Globus pallidus (tissue), 1 donor: ENCODE measurements around the gene SLC26A2.
"Not testable (repeated sequence)": the region's sequence is repeated elsewhere in the genome, so short reads cannot be mapped to it uniquely, and the experiment has no call there.

Experiments
- DNase-seq: peaks from one replicate; pipeline ENCODE4 v3.0.0-alpha.2; 2015; ENCODE audit warnings: low spot score

Gene SLC26A2

DNA sequence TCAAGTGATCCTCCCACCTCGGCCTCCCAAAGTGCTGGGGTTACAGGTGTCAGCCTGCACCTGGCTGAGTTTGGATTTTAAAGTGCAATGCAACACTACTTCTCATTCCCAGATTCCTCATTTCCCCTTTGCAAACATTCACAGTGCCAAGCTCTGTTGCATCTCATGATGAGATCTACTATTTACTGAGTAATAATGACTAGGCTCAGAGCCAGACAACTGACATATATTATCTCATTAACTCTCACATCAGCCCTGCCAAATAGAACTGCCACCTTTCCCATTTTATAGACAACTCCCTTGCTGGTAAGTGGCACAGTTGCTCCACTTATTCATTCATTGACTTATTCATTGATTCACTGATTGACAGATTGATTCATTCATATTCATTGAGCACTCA is 22.9 kb upstream of the SLC26A2 start:
- no peak for DNase-seq

DNA sequence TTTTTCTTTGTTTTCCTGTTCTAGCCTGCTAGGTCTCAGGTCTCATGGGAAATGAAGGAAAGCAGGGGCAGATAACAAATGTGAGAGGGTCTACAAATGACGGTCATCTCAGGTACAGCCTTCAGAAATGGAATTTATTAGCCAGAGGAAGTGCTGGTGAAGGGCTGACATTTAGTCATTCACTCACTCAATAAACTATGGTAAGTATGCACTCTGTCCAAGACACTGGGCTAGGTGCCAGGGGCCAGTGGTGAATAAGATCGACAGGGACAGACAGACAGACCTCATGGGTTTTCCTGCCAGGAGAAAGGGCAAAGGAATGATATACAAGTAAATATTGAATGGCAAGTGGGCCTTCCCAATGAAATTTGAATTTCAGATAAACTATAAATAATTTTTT is 22.3 kb upstream of the SLC26A2 start:
- DNase-seq: no peak

DNA sequence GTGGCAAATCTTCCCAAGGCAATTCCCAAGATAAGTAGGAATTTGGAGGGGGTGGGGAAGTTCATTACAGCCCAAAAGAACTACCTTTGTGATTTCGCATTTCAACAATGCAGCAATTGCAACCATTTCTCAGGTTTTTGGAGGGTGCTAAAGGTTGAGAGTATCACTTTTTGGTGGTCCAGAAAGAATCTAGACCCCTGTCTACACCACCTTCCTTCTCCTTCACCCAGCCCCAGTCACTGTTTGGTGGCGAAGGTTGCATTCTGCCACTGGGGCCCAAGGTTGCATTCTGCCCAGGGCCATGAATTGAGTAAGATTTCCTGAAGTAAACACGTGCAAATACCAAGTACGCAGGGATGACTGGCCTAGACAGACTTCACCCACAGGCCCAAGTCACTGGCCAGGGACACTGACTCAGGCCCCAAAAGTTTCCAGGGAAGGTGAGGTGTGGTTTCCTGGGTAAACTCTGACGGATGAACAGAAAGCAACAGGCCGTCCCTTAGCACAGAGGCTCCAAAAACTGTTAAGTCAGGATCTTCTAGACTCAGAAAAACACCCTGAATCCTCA is 21.7 kb upstream of the SLC26A2 start:
- DNase-seq: no peak

DNA sequence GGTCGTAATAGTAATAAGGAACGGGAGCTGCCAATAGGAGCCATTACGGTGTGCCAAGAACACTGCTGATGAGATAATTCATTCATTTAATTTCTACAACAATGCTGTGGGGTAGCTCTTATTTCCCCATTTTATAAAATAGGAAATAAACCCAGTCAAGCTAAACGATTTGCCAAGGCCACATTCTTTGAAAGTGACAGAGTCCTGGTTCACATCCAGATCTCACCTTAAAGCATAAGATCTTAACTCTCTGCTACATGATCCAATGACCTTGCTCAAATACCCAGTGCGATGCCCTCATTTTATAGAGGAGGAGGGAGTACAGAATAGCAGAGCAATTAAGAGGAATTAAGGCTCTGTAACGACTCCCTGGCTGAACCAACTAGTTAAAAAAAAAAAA is 21.0 kb upstream of the SLC26A2 start:
- DNase-seq: no peak

DNA sequence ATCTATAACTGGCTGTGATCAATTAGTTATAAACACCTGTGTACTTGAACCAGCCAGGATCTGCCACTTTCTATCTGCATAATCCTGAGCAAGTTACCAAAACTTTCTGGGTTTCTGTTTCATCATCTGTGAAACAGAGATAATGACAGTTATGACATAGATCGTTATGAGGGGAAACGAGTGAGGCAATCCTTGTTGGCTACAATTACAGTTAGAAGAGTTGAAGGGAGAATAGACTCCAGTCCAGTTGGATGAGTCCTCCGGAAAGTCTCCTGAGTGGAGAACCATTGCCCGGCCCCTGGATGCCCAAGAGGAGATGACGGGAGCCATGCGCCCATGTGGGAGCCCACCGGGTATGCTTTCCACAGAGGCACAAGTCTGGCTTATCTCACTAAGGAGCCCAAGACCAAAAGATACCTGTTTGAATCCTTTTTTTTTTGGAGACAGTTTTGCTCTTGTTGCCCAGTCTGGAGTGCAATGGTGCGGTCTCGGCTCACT is 20.4 kb upstream of the SLC26A2 start:
- no peak for DNase-seq

DNA sequence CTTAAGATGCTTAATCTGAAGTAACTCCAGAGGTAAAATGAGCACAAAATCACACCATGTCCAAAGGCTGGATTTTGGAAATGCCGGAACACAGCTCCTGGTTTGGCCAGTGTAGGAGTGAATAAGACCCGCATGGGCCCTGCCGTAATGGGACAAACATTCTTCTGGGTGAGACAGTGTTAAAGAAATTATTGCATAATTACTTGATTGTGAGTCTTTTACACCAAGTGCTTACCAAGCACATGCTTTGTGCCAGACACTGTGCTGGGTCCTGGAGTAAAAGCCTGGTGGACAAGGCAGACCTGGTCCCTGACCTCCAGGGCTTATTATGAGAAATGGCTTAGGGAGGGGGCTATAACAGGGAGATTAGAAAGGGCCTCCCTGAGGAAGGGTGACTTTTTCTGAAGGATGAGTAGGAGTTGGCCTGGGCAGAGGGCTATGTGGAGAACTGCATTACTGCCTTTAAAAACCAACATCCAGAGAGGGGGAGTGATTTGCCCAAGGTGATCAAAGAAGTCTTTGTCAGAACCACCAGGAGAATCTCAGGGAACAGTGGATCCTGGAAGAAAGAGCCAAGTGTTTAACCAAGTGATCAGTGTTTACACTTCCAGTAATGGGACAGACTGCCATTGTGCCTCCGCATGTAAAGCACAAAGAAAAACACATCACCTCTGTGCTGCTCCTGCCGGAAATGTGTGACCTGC is 19.5 kb upstream of the SLC26A2 start:
- no peak for DNase-seq

DNA sequence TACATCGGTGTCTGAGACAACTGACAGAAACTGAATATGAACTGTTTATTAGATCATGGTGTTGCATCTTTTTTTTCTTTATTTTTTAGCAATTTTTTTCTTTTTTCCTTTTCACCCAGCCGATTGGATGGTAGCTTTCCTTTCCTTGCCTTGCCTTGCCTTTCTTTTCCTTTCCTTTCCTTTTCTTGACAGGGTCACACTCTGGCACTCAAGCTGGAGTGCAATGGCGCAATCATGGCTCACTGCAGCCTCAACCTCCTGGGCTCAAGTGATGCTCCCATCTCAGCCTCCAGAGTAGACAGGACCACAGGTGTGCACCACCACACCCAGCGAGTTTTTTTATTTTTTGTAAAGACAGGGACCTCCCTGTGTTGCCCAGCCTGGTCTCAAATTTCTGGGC is 18.8 kb upstream of the SLC26A2 start:
- no peak for DNase-seq

DNA sequence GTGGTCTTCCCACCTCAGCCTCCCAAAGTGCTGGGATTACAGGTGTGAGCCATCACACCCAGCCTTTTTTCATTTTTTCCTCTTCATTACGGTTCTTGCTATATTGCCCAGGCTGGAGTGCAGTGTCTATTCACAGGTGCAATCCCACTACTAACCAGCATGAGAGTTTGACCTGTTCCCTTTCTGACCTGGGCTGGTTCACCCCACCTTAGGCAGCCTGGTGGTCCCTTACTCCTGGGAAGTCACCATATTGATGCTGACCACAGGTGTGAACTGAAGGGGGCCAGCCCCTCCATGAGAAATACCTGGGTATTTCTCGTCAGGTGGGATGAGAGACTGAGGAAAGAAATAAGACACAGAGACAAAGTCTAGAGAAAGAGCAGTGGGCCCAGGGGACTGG is 18.4 kb upstream of the SLC26A2 start:
- no peak for DNase-seq

DNA sequence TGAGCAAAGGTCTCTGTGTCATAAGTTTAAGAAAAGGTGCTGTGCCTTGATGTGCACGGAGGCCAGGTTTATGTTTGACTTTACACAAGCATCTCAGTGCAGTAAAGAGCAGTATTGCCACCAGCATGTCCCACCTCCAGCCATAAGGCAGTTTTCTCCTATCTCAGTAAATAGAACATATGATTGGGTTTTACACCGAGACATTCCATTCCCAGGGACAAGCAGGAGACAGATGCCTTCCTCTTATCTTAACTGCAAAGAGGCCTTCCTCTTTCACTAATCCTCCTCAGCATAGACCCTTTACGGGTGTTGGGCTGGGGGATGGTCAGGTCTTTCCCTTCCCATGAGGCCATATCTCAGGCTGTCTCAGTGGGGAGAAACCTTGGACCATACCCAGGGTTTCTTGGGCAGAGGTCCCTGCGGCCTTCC is 17.8 kb upstream of the SLC26A2 start:
- DNase-seq: not testable (repeated sequence)

DNA sequence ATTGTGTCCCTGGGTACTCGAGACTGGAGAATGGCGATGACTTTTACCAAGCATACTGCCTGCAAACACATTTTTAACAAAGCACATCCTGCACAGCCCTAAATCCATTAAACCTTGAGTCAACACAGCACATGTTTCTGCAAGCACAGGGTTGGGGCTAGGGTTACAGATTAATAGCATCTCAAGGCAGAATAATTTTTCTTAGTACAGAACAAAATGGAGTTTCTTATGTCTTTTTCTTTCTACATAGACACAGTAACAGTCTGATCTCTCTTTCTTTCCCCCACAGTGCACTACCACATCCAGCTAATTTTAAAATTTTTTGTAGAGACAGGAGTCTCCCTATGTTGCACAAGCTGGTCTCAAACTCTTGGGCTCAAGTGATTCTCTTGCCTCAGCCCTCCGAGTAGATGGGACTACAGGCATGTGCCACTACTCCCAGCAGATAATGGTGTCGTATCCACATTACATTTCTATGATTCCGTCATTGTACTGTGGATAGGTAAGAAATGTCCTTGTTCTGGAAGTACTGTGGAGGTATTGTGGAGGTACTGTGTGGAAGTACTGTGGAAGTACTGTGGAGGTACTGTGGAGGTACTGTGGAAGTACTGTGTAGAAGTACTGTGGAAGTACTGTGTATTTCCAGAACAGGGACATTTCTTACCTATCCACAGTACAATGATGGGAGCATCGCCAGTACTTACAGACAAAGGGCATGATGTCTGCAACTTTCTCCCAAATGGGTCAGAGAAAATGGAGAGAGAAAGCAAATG is 17.2 kb upstream of the SLC26A2 start:
- DNase-seq: not testable (repeated sequence)

DNA sequence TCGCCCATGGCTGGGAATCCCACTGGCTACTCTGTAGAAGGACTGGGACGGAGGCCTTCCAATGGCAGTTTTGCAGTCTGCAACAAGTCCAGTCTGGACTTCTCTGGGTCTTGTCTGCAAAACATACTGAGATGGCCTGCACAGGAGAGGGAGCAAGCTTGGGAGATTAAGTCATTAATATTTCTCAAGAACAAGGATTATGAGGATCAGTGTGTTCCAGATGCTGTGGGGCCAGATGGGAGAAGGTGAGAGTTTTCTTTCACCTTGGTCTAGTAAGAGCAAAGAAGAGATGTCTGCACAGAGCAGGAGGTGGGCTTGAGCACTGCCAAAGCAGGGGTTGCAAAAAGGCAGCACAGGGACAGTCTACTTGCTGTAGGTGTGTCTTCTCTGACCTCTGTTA is 15.9 kb upstream of the SLC26A2 start, which contains the start of gene PDE6A:
PDE6A (minus strand) TSS at position 128 of the 400 bp plus-strand sequence; CDS start at position 8, 120 bp downstream.
- no peak for DNase-seq

DNA sequence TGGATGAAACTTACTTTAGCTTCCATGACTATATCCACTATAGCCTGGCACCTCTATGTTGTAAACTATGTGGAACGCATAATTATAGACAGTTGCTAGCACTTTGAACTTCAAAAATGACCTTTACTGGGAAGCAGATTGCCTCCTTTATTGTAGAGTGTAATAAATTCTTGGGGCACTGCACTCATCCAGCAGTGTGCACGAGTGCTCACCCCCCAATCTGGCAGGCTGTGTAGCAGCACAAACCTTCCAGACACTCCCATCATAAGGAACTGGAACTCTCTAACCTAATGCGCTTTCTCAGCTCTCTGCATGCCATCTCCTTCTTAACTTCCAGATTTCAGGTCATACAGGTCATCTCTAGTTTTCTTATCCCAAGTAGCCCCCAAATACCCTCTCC is 14.4 kb upstream of the SLC26A2 start:
- DNase-seq: no peak

DNA sequence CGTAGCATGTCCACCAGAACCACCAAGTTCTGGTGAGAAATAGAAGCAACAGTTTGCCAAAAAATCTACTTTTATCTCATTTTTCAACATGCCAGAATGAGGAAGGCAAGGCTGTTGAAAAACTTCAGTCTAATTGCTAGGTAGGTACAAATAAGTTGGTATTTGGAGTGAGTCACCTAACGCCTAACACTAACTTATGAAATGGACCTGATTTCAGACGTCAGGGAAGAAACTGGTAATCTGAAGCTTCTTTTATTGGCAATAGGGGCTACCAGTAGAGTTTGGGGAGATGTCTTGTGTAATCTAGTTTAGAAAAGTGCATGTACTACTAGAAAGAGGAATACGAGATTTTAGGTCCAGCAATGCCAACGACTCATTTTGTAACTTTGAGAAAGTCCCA is 11.6 kb upstream of the SLC26A2 start:
- DNase-seq: no peak

DNA sequence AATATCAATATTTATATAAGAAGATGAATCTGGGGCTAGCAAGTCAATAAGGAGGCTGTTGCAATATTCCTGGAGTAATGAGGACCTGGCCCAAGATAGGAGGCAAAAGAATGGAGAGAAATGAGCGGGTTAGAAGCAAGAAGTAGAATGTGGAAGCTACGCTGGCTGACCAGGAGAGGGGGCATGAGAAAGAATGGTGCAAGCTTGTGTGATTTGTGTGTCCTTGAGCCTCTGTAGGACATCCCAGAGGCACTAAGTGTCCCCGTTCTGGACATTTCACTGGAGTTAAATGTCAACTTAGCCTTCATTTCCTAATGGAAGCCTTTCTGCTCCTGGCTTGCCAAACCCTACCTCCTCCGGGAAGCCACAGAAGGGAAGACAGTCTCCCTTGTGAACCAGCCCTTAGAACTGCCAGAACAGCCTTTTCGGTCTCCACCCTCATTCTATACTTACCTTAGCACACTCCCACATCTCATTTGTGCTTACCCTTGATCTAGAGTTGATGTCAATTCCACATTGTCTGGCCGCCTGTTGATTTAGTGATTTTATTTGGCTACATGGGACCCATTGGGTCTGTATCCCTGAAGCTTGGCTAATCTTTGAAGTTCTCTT is 9.3 kb upstream of the SLC26A2 start:
- no peak for DNase-seq

DNA sequence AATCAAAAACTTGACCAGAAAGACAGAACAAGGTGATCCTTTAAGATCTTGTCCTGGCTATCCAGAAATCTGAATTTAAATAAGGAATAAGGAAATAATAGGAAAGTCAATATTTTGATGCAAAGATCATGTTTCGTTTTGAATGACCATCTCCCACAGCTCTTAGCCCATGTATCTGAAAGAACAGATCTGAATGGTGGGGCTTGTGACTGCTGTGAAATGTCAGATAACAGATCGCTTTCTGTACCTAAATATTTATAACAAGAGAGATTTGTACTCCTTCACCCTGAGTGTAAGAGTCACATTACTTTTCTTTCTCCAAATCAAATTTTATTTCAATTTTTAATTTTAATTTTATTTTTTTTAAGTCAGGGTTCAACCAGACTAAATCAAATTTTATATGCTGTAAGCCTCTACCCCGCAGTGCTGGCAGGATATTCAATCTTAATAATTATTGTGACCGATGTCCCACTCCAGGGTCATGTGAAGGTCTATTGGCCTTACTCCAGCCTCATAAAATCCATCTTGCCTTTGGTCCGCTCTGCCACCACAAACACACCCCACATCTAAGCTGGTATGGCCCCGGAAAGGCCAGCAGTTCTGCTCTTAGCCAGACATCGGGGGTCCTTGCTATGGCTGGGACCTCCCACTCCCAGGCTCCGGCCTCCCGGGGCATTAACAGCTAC is 7.0 kb upstream of the SLC26A2 start:
- no peak for DNase-seq

DNA sequence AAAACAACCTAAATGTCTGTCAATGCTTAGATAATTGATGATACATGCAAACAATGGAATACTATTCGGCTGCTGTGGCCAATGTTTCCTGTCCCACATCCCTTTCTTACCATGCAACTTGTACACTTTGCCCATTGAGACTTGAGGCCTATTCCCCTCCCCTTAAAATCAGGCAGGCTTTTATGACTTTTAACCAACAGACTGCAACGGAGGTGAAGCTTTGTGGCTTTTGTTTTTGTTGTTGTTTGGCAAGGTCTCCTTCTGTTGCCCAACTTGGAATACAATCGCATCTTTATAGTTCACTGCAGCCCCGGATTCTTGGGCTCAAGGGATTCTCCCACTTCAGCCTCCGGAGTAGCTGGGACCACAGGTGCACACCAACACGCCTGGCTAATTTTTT is 5.8 kb upstream of the SLC26A2 start:
- DNase-seq: no peak

DNA sequence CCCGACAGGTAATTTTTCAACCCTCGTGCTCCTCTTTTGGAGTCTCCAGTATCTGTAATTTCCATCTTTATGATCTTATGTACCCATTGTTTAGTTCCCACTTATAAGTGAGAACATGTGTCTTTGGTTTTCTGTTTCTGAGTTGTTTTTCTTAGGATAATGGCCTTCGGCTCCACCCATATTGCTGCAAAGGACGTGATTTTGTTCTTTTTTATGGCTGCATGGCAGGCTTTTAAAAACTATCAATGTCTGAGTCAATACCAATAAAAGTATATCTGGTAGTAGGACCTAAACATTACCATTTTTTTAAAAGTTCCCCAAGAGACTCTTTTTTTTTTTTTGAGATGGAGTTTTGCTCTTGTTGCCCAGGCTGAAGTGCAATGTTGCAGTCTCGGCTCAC is 3.9 kb upstream of the SLC26A2 start:
- no peak for DNase-seq

DNA sequence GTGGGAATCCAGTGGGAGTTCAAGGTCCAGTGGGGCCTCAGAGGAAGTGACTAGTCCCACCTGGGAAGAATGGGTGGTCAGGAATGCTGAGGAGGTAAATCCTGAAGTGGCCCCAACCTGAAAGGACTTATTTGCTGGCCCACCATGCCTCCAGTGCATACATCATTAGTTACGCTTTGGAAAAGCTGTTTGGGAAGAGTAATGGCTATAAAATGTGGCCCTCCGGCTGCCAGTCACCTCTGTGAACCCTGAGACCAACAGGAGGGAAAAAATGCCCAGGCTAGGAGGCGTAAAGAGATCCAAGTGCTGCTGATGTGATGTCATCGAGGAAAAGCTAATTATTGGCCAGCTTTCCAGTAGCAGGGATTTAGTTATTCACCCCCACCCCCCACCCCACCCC is 2.7 kb upstream of the SLC26A2 start:
- DNase-seq: no peak

DNA sequence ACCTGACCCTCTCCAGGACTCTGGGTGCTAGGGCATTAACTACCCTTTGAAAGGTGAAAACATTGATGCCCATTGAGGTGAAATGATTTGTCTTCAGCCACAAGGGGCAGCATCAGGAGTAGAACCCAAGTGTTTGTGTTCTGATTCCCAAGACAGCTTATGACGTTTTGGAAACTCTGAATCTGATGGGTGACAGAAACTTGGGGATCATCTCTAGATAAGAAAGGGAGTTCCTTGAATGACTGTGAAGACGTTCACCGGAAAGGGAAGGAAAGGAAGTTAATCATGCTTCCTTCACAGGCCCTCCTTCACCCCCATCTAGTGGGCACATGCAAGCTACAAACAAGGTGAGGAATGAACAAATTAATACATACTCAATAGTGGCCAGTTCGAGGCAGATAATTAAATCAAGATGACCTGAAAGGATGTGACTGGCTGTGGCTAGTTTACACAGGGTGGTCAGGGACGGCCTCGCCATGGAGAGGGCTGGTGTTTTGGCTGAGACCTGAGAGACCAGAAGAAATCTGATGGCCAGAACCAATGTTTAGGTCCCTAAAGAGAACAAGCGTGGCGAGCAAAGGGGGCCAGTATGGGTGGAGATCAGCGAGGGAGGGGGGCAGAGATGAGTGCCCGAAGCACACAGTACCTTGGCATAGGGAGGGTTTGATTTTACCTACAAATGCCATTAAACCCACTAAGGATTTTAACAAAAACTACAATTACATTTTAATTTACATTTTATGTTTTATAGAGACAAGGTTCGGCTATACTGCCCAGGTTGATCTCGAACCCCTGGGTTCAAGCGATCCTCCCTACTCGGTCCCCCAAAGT is 937 bp upstream of the SLC26A2 start:
- DNase-seq: peak; percentile 35

DNA sequence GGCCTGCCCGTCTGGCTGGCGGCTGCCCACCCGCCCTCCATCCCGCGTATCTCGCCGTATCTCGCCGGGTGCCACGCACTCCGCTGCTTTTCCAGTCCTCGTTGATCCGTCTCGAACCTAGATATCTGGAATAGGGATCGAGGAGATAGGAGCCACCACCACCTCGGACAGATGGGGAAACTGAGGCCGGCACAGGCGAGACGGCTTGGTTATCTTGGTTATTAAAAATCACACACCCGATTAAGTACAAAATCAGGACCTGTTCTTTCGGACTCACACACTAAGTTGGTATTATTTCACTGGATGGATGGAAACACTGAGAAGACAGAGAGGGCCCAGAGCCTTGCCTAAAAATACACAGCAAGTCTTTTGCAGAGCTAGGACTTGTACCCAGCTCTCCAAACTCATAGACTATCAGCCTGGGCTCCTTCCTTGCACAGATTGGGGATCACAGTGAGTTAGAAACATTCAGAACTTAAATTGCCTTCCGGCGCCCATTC is 678 bp downstream of the SLC26A2 start:
- peak; percentile 6 for DNase-seq

DNA sequence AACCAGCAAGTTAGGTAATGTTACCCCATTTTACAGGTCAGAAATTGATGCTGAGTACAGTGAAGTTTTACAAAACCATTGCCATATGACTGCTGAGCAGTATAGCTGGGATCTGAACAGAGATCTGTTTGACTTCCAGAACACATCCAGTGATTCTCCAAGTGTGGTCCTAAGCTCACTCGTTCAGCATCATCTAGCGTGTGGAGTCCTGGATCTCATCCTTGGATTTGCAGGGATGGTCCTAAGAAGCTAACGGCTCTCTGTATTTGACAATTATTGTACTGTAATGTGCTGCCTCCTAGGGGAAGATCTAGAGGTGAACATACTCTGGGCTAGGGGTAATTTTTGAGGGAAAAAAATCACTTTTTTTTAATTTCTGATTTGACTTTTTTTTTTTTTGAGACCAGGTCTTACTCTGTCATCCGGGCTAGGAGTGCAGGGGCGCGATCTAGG is 1.4 kb downstream of the SLC26A2 start:
- DNase-seq: peak; percentile 54
